Smooth muscle cell (in vitro differentiated cells): ENCODE data around the gene TRPC4. TPM values are rescaled to one million over a fixed set of nuclear protein-coding genes. Genes with fewer than 3 reads are reported as not detected.

Source experiments
- DNase-seq: peaks from one replicate; lab custom pipeline; 2025; ENCODE audit not compliant: unreplicated experiment; lab: John Stamatoyannopoulos, UW
- H2AFZ ChIP-seq: fragments of 200-600 bp; sonication (generic); 2 replicates; pipeline ENCODE4 v1.6.0; 2016; ENCODE audit warnings: antibody characterized with exemption, low read depth, mild to moderate bottlenecking
- H3F3A ChIP-seq: fragments of 200-600 bp; sonication (generic); 2 replicates; pipeline ENCODE4 v1.6.0; 2017; ENCODE audit warnings: antibody characterized with exemption, low read depth
- H3K27ac ChIP-seq: fragments of 200-600 bp; sonication (generic); 2 replicates; pipeline ENCODE4 v1.5.1; 2016; ENCODE audit warnings: low read depth, mild to moderate bottlenecking
- H3K27me3 ChIP-seq: fragments of 200-600 bp; sonication (generic); 2 replicates; pipeline ENCODE4 v1.6.1; 2016; ENCODE audit warnings: low read depth, mild to moderate bottlenecking
- H3K36me3 ChIP-seq: fragments of 200-600 bp; sonication (generic); 2 replicates; pipeline ENCODE4 v1.5.1; 2016; ENCODE audit warnings: low read depth
- H3K4me1 ChIP-seq: fragments of 200-600 bp; sonication (generic); 2 replicates; pipeline ENCODE4 v1.5.1; 2016; ENCODE audit warnings: low read depth
- H3K4me2 ChIP-seq: fragments of 200-600 bp; sonication (generic); 2 replicates; pipeline ENCODE4 v1.6.0; 2016; ENCODE audit warnings: mild to moderate bottlenecking
- H3K4me3 ChIP-seq: fragments of 200-600 bp; sonication (generic); 2 replicates; pipeline ENCODE4 v1.5.1; 2016; ENCODE audit warnings: mild to moderate bottlenecking
- H3K79me2 ChIP-seq: fragments of 200-600 bp; sonication (generic); 2 replicates; pipeline ENCODE4 v1.6.0; 2016; ENCODE audit warnings: low read depth, mild to moderate bottlenecking
- H3K9ac ChIP-seq: fragments of 200-600 bp; sonication (generic); 2 replicates; pipeline ENCODE4 v1.6.0; 2016; ENCODE audit warnings: low read depth
- H3K9me3 ChIP-seq: fragments of 200-600 bp; sonication (generic); replicated peaks from 2 replicates; pipeline ENCODE4 v1.5.1; 2016; ENCODE audit warnings: low read depth
- H4K20me1 ChIP-seq: fragments of 200-600 bp; sonication (generic); 2 replicates; pipeline ENCODE4 v1.6.0; 2016; ENCODE audit warnings: low read depth
- CTCF ChIP-seq: fragments of 200-600 bp; sonication (generic); IDR thresholded peaks from 2 replicates; pipeline ENCODE4 v1.5.1; 2017; ENCODE audit warnings: borderline replicate concordance, mild to moderate bottlenecking, antibody characterized with exemption; ENCODE audit not compliant: insufficient read depth, poor library complexity, severe bottlenecking
- WGBS: methylation state at CpG from one replicate; pipeline ENCODE4 v1.1.7; 2016; ENCODE audit warnings: low lambda C conversion rate; 5-methylcytosine and 5-hydroxymethylcytosine counted together
- polyA plus RNA-seq: library from polyadenylated mRNA; unstranded; fragments of >200 nt; fragmentation: Nextera tagmentation; extraction: Ambion mirVana; gene quantifications from 2 replicates; pipeline ENCODE4 v1.2.1, GENCODE V29; 2016
- total RNA-seq: library from RNA; depleted of rRNA; stranded (reverse); fragments of >200 nt; gene quantifications from 2 replicates; pipeline ENCODE4 v1.2.3, GENCODE V29; 2014

The TRPC4 gene
- total and polyA plus RNA-seq, 2 experiments from 2014 or later = 0.09 TPM; not detected in 1

GRCh38 chr13:37878921-37879320 lies 9.3 kb upstream of the TRPC4 start:
- Histone ChIP-seq H3K79me2 (no peaks in the 10 kb centered on the region), H4K20me1 (no peaks in the 10 kb centered on the region), H3K4me1 (no peaks in the 10 kb centered on the region), H3K4me2 (no peak overlapping the region), H3K9ac (no peak overlapping the region), H2AFZ (no peak overlapping the region), H3F3A (no peaks in the 10 kb centered on the region), H3K9me3 (no peaks in the 10 kb centered on the region), H3K36me3 (no peaks in the 10 kb centered on the region), H3K27me3 (no peaks in the 10 kb centered on the region), H3K4me3 (no peak overlapping the region), H3K27ac (no peak overlapping the region)
- DNase-seq = no peak
- no peak for TF ChIP-seq CTCF
- 94% methylated on average over 3 of the region's 3 CpGs for WGBS

- H2AFZ ChIP-seq = no peak overlapping the region
- no peaks in the 10 kb centered on the region for H3K36me3 ChIP-seq
- H3K4me3 ChIP-seq = no peak overlapping the region
- 100% methylated on average over 1 of the region's 1 CpG for WGBS
- no peak for DNase-seq
- H3K27me3 ChIP-seq = no peaks in the 10 kb centered on the region
- no peaks in the 10 kb centered on the region for H3K79me2 ChIP-seq
- H3K9me3 ChIP-seq = no peaks in the 10 kb centered on the region
- no peak overlapping the region for H3K9ac ChIP-seq
- TF ChIP-seq CTCF = no peak
- H3F3A ChIP-seq = no peaks in the 10 kb centered on the region
- H4K20me1 ChIP-seq = no peaks in the 10 kb centered on the region
- no peak overlapping the region for H3K4me2 ChIP-seq
- H3K4me1 ChIP-seq = no peaks in the 10 kb centered on the region
- no peak overlapping the region for H3K27ac ChIP-seq
These were observed 8.9 kb upstream of the TRPC4 start for GRCh38 chr13:37878496-37878895.

- H3K79me2 ChIP-seq = no peaks in the 10 kb centered on the region
- 12% methylated on average over 10 of the region's 10 CpGs for WGBS
- no peaks in the 10 kb centered on the region for H3K9me3 ChIP-seq
- TF ChIP-seq CTCF = no peak
- DNase-seq = no peak
- H3K4me1 ChIP-seq = peaks cover 21% of the 10 kb centered on the region
- peaks cover 3% of the 10 kb centered on the region for H3F3A ChIP-seq
- peaks cover 9% of the 10 kb centered on the region for H3K27me3 ChIP-seq
- H3K36me3 ChIP-seq = no peaks in the 10 kb centered on the region
- H3K4me2 ChIP-seq = peak overlapping the region; percentile 87
- H2AFZ ChIP-seq = peak overlapping the region; percentile 8
- no peak overlapping the region for H3K27ac ChIP-seq
- no peak overlapping the region for H3K9ac ChIP-seq
- H3K4me3 ChIP-seq = peak overlapping the region; percentile 70
- H4K20me1 ChIP-seq = no peaks in the 10 kb centered on the region
These were observed 1.5 kb upstream of the TRPC4 start for GRCh38 chr13:37870895-37871550.

- Histone ChIP-seq H3F3A (peaks cover 3% of the 10 kb centered on the region), H3K4me2 (peak overlapping the region; percentile 87), H4K20me1 (no peaks in the 10 kb centered on the region), H3K4me1 (peaks cover 21% of the 10 kb centered on the region), H3K79me2 (no peaks in the 10 kb centered on the region), H3K4me3 (peak overlapping the region; percentile 70), H3K27ac (no peak overlapping the region), H3K36me3 (no peaks in the 10 kb centered on the region), H2AFZ (peak overlapping the region; percentile 26), H3K27me3 (peaks cover 9% of the 10 kb centered on the region), H3K9me3 (no peaks in the 10 kb centered on the region), H3K9ac (no peak overlapping the region)
- no peak for TF ChIP-seq CTCF
- 27% methylated on average over 9 of the region's 9 CpGs for WGBS
- no peak for DNase-seq
These were observed 895 bp upstream of the TRPC4 start for GRCh38 chr13:37870489-37870845.
